HG03558 (cell line): ENCODE data around the gene MATR3.
"Not testable (repeated sequence)": the region's sequence is repeated elsewhere in the genome, so short reads cannot be mapped to it uniquely, and the experiment has no call there.

Source experiments
- ATAC-seq: cut with Tn5 transposase; IDR thresholded peaks from one replicate; pipeline ENCODE4 v1.9.1; 2021; ENCODE audit warnings: moderate number of reproducible peaks; ENCODE audit not compliant: unreplicated experiment; ENCODE audit errors: extremely low read depth

The MATR3 gene

DNA sequence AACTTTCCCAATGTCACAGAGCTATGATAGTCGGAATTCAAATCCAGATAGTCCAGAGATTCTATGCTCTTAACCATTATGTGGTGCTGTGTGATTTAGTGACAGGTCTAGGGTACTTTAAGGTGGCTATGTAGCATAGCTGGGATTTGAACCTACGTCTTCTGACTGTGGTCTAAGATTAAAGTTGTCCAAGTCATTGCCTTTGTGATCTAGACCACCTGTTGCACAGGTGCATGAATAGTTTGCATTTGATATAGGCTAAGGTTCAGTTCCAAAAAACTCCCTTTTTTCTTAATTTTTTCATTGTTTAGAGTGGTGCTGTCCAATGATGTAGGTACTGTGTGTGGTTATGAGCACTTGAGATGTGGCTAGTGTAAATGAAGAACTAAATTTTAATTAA, 50.6 kb downstream of the MATR3 start:
- no peak for ATAC-seq

DNA sequence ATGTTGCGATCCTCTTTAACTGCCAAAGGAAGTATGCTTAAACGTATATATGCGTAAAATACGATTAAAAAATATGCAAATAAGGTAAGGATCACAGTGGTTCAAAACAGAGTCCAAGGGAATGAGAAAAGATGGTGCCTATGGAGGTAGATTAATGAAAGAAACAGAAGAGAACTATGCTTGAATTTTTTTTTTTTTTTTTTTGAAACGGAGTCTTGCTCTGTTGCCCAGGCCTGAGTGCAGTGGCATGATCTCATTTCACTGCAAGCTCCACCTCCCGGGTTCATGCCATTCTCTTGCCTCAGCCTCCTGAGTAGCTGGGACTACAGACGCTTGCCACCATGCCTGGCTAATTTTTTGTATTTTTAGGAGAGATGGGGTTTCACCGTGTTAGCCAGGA, 51.9 kb downstream of the MATR3 start:
- not testable (repeated sequence) for ATAC-seq

DNA sequence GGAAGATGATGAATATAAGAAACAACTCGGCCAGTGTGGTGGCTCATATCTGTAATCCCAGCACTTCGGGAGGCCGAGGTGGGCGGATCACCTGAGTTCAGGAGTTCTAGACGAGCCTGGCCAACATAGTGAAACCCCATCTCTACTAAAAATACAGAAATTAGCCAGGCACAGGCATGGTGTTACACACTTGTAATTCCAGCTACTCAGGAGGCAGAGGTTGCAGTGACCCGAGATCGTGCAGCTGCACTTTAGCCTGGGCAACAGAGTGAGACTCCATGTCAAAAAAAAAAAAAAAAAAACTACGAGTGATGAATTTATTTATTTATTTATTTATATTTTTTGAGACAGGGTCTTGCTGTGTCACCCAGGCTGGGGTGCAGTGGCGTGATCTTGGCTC, 54.3 kb downstream of the MATR3 start:
- ATAC-seq, result not testable (repeated sequence)

DNA sequence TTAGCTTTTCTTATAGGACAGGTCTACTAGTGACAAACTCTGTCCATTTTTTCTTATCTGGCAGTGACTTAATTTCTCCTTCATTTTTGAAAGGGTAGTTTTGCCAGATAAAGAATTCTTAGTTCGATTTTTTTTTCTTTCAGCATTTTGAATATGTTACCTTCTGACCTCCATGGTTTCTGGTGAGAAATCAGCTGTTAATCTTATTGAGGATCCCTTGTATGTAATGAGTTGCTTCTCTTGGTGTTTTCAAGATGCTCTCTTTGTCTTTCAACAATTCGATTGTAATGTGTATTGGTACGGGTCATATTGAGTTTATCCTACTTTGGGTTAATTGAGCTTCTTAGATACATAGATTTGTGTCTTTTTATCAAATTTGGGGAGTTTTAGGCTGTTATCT, 60.6 kb downstream of the MATR3 start:
- ATAC-seq, result no peak

DNA sequence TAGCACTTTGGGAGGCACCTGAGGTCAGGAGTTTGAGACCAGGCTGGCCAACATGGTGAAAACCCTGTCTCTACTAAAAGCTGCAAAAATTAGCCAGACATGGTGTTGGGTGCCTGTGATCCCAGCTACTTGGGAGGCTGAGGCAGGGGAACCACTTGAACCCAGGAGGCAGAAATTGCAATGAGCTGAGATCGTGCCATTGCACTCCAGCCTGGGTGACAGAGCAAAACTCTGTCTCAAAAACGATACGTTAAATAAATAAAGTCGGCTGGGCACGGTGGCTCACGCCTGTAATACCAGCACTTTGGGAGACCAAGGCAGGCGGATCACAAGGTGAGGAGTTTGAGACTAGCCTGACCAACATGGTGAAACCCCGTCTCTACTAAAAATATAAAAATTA, 62.4 kb downstream of the MATR3 start:
- not testable (repeated sequence) for ATAC-seq

DNA sequence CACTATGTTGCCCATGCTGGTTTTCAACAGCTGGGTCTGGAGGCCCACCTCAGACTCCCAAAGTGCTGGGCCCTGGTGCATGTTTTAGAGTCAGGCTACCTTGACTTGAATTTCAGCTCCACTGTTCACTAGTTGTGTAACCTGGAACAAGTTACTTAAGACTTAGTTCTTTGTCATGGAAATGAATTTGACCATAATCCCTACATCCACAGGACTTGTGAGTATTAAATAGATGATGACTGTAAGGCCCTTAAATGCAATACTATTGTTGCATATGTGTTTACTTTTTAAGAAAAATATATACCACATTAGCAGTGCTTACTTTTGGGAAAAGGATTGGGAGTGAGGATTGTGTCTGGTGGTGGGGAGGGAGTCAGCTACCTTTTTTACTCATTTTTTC, 64.5 kb downstream of the MATR3 start:
- ATAC-seq, result no peak

DNA sequence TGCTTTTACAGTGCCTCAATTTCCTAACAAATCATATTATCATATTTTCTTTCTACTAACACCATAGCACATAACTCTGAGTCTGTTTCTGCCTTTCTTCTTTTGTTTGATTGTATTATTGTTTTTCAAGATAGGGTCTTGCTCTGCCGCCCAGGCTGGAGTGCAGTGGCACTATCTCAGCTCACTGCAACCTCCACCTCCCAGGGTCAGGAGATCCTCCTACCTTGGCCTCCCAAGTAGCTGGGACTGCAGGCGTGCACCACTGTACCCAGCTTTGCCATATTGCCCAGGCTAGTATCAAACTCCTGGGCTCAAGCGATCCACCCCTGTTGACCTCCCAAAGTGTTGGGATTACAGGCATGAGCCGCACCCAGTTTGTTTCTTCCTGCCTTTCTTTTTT, 66.8 kb downstream of the MATR3 start:
- no peak for ATAC-seq

DNA sequence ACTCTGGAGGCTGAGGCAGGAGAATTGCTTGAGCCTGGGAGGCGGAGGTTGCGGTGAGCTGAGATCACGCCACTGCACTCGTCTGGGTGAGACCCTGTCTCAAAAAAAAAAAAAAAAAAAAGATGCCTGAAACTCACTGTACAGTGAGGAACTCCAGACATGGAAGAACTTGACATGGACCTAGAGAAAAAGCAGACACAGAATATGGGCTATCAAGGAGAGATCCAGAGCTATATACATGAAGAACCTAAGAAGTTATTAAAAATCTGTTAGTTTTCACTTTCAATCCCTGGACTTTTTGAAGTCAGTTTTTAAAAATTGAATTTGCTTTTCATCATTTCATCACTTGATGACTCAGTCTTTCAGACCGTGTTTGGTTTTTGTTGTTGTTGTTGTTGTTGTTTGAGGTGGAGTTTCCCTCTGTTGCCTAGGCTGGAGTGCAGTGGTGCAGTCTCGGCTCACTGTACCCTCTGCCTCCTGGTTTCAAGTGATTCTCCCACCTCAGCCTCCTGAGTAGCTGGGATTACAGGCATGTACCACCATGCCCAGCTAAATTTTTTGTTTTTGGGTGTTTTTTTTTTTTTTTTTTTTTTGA, 68.4 kb downstream of the MATR3 start:
- no peak for ATAC-seq

DNA sequence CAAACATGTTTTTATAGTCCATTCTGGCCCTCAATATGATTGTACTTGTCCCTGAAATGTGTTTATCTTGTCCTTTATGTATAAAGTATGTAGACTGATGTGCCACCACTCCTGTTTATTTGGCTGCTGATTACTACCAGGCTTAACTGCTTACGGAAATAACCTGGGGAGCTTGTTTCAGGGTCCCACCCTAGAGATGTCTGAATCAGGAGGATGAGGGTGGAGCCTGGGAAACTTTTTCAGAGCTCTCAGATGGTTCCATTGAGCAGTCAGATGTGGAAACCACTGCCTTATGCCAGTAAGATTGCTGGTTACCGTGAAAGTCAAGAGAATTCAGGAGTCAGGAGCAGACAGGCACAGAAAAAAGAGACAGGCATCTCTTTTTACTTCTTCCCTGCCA, 70.4 kb downstream of the MATR3 start:
- ATAC-seq, result no peak

DNA sequence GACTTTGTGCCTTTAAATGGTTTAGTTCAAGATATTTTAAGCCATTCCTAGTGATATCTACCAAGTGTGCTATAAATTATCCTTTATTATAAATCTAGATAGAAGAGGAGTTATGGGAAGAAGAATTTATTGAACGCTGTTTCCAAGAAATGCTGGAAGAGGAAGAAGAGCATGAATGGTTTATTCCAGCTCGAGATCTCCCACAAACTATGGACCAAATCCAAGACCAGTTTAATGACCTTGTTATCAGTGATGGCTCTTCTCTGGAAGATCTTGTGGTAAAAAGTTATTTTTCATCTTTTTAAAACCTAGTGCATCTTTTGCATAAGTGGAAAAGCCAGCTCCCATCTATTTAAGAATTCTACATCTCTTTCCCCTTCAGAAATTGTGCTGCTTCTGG, 70.9 kb downstream of the MATR3 start:
- no peak for ATAC-seq

DNA sequence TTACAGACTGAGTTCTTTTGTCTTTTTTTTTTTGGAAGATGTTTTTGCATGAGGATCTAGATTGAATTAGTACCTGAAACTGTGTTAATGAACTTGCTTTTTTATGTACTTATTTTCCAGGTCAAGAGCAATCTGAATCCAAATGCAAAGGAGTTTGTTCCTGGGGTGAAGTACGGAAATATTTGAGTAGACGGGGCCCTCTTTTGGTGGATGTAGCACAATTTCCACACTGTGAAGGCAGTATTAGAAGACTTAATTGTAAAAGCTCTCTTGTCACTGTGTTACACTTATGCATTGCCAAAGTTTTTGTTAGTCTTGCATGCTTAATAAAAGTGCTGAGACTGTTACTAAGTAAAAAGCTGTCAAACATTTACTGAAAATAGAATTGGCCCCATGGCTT, 75.1 kb downstream of the MATR3 start:
- no peak for ATAC-seq

DNA sequence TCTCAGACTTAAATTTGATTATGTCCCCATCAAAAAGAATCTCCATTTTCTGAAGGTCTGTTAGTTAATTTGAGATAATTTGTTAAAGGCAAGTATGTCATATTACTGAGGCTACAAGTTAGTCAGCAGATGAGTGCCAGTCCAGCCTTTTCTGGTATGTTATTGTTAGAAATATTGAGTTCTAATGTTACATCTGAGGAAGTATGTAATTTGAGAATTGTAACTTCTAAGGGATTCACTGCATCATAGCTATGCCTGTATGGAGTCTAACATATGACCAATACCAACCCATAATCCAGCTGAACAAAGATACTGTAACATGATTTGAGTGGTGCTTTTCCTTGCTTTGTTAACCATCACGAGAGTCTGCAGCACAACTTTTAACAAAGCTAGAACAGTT, 75.6 kb downstream of the MATR3 start:
- ATAC-seq, result no peak

DNA sequence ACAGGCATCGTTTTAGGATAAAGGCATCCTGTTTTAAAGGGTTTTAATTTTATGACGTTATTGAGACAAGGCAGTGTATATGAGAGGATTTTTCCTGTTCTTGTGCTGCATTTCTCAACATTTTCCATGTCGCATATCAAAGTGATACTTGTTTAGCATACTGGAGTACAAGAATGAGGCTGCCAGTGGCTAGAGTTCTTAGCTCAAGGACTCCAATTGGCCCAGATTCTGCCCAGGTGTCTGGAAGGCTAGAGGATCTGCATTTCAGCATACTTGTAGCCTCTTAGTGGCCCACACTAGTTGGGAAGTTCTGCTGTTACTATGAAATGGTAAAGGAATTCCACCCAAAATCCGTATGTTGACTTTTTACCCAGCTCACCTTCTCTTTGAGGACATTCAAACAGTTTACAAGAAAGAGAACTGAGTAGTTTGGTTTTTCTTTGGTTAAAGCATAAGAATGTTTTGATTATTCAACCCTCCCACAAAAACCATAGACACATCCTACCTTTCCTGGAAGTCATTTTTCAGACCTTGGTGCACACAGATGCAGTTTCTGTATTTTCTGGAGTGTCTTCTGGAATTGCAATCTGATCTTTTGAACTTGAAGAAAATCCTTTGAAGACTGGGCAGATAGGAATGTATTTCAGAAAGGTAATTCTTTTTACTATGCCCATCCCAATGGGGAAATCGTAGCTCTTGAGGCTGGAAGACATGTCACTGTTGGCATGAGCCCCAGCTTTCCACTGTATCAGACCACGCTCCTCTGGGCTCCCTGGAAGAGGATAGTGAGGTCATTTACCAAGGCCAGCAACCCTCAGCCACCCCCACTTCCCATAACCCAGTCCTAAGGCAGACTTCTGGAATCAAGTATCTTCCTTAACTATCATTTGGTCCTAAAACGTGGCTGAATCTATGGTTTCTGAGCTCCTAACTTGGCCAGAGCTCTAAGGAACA, 78.2 kb downstream of the MATR3 start:
- ATAC-seq, result no peak

DNA sequence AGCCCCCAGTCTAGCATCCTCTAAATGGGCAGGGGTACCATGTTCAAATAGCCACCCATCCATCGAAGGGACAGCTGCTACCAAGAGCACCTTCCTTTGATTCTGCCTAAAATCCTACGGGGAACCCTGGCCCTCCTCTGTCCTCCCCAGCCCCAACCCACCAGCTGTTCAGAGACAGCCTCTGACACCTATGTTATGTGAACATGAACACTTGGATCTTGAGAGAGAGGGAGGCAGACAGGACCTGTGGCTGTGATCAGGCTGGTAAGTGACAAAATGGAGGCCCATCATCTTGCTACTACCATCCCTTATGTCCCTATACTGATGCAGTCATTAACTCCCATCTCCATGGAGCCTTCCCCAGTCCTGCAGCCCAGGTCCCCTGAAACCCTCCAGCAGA, 81.4 kb downstream of the MATR3 start:
- no peak for ATAC-seq

DNA sequence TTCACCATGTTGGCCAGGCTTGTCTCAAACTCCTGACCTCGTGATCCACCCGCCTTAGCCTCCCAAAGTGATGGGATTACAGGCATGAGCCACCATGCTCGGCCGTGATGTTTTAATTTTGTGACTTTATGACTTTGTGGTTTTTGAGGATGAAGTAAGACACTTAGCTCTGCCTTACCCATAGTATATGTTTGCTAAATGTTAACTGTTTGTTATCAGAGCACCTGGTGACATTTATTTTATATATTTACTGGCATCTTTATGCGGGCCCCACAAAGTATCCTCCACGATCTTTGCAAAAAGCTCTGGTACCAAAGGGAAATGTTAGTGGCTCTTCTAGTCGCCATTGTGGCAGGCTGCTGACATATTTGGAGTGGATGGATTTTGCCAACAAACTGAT, 82.8 kb downstream of the MATR3 start:
- ATAC-seq, result no peak

DNA sequence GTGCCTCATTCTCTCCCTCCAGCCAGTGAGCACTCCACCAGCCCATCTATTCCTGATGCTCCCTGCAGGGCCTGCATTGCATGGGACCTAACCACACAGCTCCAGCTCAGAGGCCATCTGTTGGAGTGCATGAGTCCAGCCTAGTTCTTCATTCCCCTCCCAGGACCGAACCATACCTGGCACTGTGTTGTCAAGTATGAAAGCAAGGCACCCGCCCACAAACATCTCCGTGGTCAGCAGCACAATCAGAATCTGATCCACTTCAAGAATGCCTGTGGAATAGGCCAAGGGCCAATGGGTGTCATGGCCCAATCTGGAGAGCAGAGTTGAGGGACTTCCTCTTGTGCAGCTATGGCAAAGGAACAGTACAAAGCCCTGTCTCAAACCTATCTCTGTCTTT, 83.7 kb downstream of the MATR3 start:
- ATAC-seq, result no peak

DNA sequence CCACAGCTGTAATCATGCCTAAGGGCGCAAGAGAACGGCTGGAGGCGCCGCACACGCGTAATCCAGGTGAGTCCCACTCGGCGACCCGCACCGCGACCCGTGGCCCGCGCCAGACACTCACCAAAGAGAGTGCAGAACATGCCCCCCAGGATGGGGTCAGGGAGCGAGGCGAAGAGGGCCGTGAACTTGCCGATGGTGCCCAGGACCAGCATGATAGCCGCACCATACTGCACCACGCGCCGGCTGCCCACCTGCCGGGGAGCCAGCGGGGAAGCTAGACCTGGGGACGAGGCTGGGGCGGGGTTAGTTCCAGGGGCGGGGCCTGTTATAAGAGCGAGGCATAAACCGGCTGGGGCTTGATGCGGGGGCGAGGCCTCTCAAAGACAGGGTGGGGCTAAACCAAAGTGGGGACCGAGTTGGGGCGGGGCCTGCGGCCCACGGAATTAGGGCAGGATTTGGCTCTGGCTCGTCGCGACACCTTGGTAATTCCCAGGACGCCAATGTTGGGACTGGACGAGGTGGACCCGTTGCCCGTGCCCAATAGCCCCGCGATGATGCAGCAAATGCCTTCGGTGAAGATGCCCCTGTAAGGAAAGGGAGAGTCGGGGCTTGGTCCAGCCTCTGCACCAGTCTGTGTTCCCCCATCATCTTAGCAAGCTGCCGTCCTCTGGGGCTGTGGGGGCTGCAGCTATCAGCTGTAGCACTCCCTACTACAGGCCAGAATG, 84.7 kb downstream of the MATR3 start:
- ATAC-seq, result no peak

DNA sequence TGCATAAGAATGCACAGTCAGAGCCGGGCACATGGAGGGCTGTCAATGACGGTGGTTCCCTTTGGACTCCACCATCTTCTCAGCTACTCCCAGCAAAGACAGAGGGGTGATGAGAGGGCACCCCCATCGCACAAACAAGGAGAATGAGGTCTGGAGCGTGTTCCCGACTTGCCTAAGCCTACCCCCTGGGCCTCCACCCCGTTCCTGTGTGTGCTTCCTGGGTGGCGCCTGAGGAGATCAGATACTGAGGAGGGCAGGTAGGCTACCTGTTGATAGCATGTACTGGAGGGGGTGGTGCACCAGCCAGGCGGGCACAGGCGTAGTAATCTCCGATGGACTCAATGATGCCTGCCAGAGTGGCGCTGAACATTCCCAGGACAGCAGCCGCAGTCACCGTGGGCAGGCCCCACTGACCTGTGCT, 85.4 kb downstream of the MATR3 start:
- no peak for ATAC-seq

DNA sequence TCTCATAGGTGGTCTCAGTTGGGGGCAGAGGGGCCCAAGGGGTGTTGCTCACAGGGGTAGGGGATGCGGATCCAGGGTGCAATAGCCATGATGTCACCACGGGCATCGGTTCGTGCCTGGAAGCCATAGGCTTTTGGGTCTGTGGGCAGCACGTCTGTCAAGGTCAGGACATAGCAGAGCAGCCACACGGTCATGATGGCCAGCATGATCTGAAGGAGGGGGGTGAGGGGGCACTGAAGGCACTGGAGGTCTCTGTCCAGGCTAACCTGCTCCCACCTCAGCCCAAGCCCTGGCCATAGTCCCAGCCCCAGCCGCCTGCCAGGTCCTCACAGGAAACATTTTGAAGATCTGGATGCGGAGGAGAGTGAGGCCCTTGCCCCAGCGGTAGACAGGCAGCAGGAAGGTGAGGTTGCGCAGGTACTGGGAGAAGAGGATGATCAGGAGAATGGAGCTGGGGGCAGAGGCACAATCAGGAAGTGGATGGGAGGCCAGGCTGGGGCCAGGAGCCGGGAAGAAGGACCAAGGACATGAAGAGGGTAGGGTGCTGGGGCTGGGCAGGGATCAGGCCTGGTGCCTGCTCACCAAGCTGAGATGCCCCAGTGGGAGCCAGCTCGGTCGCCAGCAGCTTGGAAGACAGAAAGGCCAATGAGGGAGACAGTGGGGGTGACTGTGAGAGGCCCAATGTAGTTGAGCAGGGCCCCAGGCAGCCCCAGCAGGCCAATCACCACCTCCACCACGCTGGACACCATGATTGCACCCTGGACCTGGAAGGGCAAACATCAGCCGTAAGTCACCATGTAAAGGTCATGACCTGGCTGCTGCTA, 86.3 kb downstream of the MATR3 start:
- no peak for ATAC-seq
